GM20000 (cell line): ENCODE measurements around the gene TMEM63C.
"Not testable (repeated sequence)": the region's sequence is repeated elsewhere in the genome, so short reads cannot be mapped to it uniquely, and the experiment has no call there.

ENCODE experiments used
- DNase-seq: peaks from one replicate; pipeline ENCODE4 v3.0.0; 2012; ENCODE audit warnings: low spot score
- CTCF ChIP-seq: IDR thresholded peaks from 2 replicates; pipeline ENCODE4 v1.5.1; 2012; ENCODE audit warnings: mild to moderate bottlenecking, control low read depth; ENCODE audit errors: extremely low read depth, missing control alignments

Gene TMEM63C

GRCh38 chr14:77275041-77275580 is 93.5 kb downstream of the TMEM63C start:
- DNase-seq, result no peak
- TF ChIP-seq CTCF, result no peak

GRCh38 chr14:77275601-77276017 is 94.0 kb downstream of the TMEM63C start:
- TF ChIP-seq CTCF, result no peak
- DNase-seq, result no peak

- DNase-seq, result no peak
- no peak for TF ChIP-seq CTCF
These were observed 94.8 kb downstream of the TMEM63C start for GRCh38 chr14:77276295-77276935.

GRCh38 chr14:77276959-77277358 is 95.4 kb downstream of the TMEM63C start:
- no peak for DNase-seq
- no peak for TF ChIP-seq CTCF

- DNase-seq, result no peak
- TF ChIP-seq CTCF, result no peak
These were observed 97.0 kb downstream of the TMEM63C start for GRCh38 chr14:77278461-77279230.

GRCh38 chr14:77279719-77280118 is 98.1 kb downstream of the TMEM63C start:
- TF ChIP-seq CTCF, result no peak
- DNase-seq, result no peak

GRCh38 chr14:77280921-77281320 is 99.3 kb downstream of the TMEM63C start:
- DNase-seq, result not testable (repeated sequence)
